HG03066 (cell line): ENCODE data around the gene GPER1.
"Not testable (repeated sequence)": the region's sequence is repeated elsewhere in the genome, so short reads cannot be mapped to it uniquely, and the experiment has no call there.

Experiments used
- ATAC-seq: cut with Tn5 transposase; IDR thresholded peaks from one replicate; pipeline ENCODE4 v1.9.1; 2021; ENCODE audit warnings: low read depth; ENCODE audit not compliant: unreplicated experiment

GPER1 gene

DNA sequence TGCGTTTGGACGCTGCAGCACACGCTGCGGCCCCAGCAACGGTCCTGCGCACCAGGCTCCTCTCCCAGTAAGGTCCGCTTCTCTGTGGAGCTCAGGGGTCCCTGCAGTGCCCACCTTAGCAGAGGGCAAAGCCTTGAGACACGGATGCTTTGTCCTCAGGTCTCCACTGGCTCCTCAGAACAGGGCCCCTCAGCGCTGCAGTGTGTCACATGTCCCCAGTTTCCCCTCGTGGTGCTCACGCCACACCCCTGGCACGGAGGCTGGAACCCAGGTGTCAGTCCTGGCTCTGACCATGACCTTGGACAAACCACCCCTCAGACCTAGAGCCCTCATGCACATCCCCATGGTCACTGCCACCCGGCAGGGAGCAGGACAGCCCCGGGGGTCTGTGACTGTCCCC is 19.9 kb upstream of the GPER1 start:
- ATAC-seq: no peak

DNA sequence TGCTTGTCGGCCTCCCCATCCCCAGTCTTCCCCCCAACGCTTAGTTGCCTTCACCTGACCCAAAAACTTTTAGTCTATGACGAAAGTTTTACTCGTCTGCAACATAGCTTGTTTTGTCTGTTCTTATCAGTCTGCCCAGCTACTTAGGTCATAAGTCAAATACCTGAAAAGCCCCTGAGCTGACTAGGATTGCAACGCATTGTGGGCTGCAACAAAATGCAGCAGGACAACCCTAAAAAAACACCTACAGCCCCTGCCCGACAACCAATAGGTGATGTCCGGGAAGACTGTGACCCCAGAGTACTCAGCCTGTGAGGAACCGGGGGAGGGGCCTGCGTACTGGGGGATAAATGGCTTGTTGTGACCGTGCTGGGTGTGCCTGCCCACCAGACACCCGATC is 19.3 kb upstream of the GPER1 start:
- no peak for ATAC-seq

GRCh38 chr7:1070544-1071011 is 17.3 kb upstream of the GPER1 start:
- ATAC-seq: no peak

- ATAC-seq: no peak
Observed at GRCh38 chr7:1071731-1072254, 16.1 kb upstream of the GPER1 start.

GRCh38 chr7:1073142-1073977 is 14.6 kb upstream of the GPER1 start:
- no peak for ATAC-seq

- ATAC-seq: not testable (repeated sequence)
Observed at GRCh38 chr7:1074018-1074417, 13.9 kb upstream of the GPER1 start.

DNA sequence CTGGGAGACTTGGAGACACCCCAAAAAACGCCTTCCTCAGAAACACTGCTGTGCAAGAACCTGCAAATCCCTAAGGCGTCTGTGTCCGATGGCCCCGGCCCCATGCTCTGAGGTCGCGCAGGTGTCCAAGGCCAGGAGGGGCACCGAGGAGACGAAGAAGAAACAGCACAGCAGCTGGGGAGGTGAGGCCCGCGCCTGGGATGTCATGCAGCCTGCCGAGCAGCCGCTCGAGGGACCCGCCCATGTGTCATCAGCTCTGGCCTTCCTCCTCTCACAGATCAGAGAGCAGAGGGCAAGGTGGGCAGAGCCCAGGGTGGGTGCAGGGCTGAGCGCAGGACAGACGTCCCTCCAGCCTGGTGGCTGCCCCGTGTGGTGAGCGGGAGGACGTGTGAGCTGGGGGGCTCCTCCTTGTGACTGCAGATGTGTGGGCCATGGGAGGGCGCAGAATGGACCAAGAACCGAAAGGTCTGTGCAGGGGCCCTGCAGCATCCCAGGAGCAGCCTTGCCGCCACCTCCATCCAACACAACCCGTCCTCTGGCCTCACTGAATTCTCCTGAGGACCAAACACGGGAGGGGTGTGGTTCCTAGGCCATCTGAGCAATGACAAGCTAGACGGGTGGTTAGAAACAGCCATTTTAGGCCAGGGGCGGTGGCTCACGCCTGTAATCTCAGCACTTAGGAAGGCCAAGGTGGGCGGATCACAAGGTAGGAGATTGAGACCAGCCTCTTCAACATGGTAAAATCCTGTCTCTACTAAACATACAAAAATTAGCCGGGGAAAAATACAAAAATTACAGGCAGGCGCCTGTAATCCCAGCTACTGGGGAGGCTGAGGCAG is 13.1 kb upstream of the GPER1 start:
- no peak for ATAC-seq

- ATAC-seq: no peak
Observed at GRCh38 chr7:1076184-1077072, 11.5 kb upstream of the GPER1 start.

GRCh38 chr7:1078519-1078918 is 9.4 kb upstream of the GPER1 start:
- no peak for ATAC-seq

- ATAC-seq: no peak
Observed at GRCh38 chr7:1078985-1079384, 8.9 kb upstream of the GPER1 start.

DNA sequence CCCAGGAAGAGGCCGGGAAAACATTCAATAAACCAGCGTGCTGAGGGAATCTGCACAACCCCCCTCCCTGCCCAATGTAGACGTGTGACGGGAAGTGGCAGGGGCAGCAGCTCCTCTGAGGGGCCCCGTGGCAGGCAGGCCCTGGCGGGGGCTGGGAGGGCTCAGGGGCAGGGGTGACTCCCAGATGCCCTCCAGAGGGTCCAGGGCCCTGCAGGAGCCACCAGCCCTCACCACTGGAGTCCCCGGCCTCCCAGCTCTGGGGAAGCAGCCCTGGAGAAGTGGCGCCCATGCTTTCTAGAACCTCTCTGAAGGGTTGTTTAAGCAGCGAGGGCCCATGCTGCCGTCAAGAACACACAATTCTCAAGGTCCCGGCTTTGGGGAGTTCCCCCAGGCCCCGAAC is 8.4 kb upstream of the GPER1 start:
- ATAC-seq: no peak

- no peak for ATAC-seq
Observed at GRCh38 chr7:1080252-1080920, 7.5 kb upstream of the GPER1 start.

DNA sequence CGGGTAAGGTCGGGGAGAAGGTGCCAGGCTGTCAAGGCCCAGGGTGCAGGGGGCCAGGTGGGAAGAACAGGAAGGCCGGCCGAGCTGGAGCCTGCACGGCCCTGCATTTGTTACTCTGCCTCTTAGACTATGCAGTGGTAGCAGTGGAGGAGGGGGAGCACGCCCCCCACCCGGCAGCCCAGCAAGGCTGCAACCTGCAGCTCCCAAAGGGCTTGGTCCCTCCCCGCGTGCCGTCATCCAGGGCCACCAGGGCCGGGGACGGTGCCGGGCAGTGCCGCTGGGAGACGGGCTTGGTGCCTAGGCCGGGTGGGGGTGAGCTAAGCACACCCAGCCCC is 7.0 kb upstream of the GPER1 start:
- no peak for ATAC-seq

DNA sequence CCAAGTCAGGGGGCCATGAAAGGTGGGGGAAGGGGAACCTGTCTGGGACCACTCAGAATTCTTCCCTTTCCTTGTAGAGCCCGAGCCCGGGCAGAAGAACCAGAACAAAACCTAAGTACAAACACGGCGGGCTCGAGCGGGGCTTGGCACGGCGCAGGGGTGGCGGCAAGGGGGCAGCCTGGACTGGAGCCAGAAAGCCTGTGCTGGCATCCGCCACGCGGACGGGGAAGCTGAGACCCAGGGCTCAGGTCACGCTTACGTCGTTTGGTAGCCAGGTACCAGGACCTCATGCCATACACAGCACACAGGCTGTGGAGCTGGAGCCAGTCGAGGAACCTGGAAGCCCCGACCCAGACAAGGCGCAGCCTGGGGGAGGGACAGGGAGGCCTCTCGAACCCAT is 6.6 kb upstream of the GPER1 start:
- no peak for ATAC-seq

GRCh38 chr7:1081931-1082401 is 5.9 kb upstream of the GPER1 start:
- no peak for ATAC-seq

DNA sequence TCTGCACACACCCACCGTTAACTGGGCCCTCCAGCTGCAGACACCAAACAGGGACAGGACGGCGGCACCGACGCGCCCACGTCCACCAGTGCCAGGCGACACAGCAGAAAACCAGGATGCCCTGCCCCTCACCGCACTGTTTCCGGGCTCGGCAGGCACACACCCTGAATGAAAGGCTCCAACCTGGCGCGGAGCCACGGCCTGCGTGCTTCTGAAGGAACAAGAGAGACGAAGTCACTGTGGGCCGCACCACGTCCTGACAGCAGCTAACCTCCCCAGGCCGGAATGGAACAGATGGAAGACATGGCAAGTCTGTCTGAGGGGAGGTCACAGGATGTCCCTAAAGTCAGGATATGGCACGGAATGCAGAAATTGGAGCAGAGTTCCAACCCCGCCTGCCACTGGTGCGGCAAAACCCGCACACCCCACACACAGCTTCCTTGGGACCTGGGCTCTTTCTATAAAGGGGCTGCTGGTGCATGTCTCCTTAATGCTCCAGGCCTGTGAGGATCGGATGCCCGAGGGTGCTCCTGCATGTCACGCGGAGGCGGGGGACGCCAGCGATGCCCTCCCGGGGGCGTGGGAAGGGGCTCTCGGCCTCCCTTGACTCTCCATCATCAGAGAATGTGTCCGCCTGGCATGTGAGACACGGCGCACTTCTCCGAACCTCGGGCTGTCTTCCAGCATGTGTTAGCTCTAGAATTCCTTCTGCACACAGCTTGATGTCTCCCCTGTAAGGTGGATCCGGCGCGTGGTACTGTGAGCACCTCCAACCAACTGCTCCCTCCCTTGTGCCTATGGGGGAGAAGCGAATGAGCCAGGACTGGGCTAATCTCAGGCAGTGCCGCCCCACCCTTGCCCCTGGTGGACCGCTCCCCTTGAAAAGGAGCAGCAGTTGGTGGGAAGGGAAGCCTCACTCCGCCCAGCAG is 3.9 kb upstream of the GPER1 start:
- ATAC-seq: no peak

DNA sequence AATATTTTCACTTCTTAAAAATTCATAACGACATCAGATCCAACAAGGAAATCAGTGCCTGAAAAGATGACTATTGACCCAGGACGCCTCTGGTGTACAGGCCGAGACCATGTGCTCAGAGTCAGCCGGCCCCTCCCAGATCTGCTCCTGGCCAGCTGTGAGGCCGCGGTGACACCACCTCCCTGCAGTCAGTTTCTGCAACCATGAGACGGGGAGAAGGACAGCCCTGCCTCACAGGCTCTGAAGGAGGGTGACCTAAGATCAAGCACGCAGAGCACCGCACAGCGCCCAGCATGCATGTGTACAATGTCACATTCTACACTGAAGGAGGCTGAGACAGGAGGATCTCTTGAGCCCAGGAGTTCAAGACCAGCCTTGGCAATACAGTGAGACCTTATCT is 2.6 kb upstream of the GPER1 start:
- no peak for ATAC-seq

- peak; percentile 10 for ATAC-seq
Observed at GRCh38 chr7:1085910-1086421, 1.9 kb upstream of the GPER1 start.
